Raji (cell line): ENCODE measurements around the gene C7orf25.

Experiments
- POLR2A ChIP-seq: IDR thresholded peaks from 2 replicates; pipeline ENCODE4 v1.6.1; 2011; ENCODE audit warnings: low read depth, low read length, control low read depth; ENCODE audit not compliant: insufficient read depth

C7orf25 gene

DNA sequence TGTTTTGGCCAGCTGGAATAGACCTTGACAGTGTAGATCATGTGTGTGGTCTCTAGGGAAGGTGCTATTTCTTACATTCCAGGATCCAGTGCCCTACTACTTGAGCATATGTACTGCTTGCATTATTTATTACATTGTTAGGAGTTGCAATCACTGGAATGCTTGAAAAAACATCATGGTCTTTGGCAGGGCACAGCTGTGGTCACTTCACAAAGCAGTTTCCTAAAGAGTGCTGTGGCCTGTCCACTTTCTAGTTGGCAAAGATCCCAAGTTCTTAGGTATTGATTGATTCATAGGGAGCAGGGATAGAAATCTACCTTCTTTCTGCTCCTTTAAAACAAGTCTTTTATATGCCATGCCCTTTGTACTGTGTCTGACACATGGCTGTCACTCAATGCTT is 4.6 kb downstream of the C7orf25 start:
- TF ChIP-seq POLR2A: no peak

DNA sequence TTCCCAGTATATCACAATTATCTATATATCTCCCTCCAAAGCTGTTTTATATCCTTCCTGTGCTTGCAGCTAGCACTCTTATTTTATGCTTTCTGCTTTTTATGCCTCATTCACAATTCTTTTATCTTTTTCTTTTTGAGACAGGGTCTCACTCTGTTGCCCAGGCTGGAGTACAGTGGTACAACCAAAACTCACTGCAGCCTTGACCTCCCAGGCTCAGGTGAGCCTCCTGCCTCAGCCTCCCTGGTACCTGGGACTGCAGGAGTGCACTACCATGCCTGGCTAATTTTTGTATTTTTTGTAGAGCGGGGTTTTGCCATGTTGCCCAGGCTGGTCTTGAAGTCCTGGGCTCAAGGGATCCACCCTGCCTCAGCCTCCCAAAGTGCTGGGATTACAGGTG is 5.7 kb downstream of the C7orf25 start:
- no peak for TF ChIP-seq POLR2A

DNA sequence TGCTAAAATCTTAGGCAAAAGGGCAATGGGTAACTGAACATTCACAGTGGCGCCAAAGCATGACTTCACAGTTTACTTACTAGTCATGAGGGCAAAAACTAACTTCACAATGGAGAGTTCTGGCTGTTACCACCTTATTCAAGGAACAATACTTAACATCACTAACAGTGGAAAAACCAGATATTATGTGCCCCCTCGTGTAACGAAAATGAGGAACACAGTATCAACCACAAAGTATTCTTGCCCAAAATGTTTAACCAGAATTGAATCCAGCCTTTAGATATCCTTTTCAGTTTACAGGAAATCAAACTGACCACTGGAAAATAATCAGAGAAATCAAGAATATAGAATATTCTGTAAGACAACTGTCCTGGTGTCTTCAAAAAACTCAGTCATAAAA is 9.5 kb downstream of the C7orf25 start:
- TF ChIP-seq POLR2A: no peak

DNA sequence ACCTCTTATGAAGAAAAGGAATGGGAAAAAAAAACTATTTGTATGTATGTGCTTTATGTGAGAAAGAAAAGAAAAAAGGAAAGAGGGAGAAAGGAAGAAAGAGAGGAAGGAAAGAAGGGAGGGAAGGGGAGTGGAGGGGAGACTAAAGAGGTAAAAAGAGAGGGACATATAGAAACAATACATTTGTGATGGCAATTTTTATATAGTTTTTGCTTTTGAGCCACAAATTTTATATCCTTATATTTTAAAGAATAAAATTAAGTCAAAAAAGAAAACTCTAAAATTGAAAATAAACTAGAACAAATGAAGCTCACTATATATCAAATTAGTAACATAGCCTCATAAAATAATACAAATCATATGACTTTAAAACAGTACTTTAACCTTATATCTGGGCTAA is 11.0 kb downstream of the C7orf25 start:
- TF ChIP-seq POLR2A: no peak

DNA sequence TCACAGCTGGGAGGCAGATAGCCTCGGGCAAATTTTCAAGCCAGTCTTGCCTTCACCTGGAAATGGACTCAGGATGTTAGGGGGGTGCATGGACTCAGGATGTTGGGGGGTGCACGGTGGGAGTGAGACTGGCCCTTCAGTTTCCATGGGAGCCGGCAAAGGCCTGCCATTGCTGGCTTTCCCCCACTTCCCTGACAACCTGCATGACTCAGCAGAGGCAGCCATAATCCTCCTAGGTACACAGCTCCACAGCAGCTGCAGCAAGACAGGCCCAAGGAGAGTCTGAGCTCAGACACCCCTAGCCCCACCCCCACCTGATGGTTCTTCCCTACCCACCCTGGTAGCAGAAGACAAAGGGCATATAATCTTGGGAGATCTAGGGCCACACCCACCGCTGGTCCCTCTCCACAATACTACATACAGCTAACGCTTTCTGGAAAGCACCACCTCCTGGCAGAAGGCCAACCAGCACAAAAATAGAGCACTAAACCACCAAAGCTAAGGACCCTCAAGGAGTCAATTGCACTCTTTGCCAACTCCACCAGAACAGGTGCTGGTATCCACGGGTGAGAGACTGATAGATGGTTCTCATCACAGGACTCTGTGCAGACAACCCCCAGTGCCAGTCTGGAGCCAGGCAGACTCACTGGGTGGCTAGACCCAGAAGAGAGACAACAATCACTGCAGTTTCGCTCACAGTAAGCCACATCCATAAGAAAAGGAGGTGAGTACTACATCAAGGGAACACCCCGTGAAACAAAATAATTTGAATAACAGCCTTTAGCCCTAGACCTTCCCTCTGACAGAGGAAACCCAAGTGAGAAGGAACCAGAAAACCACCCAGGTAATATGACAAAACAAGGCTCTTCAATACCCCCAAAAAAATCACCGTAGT is 18.3 kb downstream of the C7orf25 start:
- TF ChIP-seq POLR2A: no peak

DNA sequence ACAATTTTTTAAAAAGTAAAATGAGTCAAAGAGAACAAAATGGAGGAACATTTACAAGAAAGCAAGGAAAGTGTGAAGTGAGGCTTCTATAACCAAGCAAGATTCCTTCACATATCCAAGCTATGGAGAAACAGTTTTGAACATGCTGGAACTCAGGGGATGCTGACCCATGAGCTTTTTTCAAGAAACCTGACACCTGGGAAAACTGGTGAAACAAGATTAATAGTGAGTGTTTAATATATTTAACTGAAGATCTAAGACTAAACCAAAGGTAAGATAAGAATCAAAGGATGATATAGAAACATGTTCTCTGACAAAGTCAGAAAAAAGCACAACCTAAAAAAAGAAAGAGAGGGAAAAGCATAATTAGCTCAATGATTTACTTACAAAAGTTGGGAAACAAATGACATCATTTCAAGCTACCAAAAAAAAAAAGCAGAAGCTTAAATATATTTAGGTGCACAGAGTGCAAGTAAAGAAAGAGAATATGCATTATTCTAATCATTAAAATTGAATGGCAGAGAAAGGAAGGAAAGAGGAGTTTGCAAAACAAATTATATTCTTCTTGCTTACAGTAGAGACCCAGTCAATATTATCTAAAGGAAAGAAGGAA is 24.9 kb downstream of the C7orf25 start:
- TF ChIP-seq POLR2A: no peak

DNA sequence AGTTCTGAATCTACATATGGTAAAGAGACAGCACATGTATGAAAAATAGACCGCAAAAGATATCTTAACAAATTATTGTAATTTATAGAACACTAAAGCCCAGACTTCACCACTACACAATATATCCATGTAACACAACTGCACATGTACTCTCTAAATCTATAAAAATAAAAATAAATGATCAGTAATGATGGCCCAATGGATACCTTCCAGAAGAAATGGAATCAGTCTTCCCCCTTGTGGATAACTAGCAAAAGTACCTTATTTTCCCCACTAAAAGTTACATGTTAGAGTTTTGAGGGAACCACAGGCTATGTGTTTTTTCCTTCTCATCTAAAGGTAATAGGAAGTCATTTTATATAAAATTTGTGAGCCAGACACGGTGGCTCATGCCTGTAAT is 25.7 kb downstream of the C7orf25 start:
- no peak for TF ChIP-seq POLR2A

DNA sequence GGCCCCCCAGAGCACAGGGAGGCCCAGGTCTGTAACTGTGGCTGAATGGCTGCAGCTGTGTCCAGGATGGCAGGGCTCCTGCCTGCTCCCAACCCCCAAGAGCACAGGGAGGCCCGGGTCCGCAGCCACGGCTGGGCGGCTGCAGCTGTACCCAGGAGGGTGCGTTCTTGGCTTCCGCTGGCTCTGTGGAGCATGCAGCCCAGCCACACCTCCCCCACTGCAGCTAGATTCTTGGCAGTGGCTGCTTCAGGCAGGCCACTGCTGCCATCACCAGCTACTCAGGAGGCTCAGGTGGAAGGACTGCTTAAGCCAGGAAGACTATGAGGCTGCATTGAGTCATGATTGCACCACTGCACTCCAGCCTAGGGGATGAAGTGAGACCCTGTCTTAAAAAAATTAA is 27.9 kb downstream of the C7orf25 start:
- TF ChIP-seq POLR2A: no peak

DNA sequence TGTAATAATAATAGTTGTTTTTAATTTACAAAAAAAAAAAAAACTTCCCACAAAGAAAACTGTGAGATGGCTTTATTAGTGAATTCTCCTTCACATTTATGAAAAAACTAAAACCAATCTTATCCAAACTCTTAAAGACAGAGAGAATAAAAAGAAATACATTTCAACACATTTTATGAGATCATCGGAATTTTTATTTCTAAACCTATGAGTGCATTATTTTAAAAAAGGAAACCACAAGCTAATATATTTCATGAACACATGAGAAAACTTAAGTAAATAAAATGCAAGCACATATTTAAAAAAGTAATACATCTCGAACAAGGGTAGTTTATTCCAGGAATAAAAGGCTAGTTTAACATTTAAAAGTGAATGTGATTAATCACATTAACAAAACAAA is 31.5 kb downstream of the C7orf25 start:
- TF ChIP-seq POLR2A: no peak

DNA sequence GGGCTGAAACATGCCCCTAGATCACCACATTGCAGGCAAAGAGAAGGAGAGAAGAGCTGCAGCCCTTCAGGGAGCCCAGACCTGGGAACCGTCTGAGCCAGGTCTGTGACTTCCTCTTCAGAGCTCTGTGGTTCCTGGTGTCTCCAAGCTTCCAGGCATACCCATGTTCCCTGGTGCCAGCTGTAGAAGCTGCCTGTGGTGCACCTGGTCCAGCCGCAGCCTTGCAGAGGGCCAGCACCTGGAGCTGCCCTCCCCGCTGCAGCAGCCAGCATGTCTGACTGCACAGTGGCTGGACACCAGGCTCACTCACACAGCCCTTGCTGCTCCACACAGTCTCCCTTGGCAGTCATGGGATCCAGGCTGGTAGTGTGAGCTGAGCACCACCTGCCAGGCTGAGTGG is 33.6 kb downstream of the C7orf25 start:
- no peak for TF ChIP-seq POLR2A

DNA sequence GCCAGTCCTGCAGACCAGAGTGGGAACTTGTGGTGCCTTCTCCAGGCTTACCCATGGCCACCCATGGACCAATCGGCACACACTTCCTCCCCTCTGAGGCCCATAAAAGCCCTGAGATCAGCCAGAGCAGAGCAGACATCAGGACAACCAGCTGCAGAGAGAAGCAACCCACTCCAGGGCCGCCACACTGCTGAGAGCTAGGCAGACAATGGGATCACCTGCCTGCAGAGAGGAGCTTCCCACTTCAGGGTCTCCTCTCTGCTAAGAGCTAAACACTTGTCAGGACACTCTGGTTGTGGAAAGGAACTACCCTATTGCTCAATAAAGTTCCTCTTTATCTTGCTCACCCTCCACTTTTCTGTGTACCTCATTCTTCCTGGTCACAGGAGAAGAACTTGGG is 34.0 kb downstream of the C7orf25 start:
- no peak for TF ChIP-seq POLR2A

DNA sequence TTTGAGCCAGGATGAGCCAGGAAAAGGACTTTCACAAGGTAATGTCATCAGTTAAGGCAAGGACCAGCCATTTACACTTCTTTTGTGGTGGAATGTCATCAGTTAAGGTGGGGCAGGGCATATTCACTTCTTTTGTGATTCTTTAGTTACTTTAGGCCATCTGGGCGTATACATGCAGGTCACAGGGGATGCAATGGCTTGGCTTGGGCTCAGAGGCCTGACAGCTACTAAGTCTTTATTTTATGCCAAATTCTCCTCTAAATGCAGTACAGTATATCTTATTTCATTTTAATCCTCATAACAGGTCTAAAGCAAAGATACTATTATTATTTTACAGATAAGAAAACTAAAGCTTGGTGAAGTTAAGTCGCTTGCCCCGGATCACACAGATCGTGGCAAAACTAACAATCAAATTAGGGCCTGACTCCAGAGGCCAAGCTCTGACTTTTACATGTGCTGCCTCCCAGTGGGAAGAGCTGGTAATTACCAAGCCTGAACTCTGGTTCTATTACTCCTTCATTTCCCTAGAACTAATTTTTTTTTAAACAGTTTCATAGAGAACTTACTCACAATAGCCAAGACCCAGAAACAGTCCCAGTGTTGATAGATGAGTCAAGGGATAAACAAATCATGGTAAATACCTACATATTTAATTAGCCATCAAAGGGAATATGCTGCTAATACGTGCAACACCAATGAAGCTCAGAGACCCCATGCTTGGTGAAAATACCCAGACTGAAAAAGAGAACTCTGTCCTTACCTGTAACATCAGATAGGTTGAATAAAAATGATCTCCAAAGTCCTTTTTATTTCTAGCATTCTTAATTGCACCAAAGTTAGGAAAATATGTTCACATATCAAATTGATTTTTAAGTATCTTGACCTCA is 35.4 kb downstream of the C7orf25 start:
- TF ChIP-seq POLR2A: no peak

DNA sequence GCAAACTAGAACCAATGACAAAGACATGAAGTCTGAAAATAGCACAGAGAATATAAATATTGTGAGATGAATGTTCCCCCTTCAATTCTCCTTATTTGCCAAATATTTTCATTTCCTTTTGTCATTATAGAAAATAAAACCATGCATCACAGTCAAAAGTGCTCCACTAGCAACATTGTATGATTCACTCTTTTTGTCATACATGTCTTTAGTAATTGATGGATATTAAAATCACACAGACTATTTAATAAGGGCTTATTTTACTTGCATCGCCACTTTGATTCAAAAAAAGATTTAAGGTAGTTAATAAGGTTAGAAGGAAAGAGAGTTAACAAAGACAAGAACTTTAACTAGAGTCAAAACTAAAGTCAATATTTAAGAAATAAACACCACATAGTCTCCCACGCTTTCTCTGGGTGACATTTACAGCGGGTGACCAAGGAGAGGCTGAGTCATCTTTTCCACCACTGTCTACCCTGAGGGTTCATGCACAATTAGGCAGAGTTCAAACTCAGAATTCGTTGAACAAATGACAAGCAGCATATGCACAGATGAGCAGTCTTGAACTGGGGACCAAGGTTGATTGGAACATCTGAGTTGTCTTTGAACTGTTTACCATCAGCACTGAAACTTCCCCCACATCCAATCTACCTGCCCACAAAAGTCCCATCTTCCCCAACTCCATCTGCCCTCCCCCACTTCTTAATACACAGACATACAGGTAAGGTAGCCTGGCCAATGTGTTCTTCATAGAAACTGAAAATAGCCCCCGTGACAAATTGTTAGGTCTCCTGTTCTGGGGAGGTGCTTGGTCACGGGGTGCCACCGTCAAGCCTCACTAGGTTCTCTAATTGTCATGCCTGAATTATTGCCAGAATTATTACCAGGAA is 42.5 kb downstream of the C7orf25 start:
- no peak for TF ChIP-seq POLR2A

DNA sequence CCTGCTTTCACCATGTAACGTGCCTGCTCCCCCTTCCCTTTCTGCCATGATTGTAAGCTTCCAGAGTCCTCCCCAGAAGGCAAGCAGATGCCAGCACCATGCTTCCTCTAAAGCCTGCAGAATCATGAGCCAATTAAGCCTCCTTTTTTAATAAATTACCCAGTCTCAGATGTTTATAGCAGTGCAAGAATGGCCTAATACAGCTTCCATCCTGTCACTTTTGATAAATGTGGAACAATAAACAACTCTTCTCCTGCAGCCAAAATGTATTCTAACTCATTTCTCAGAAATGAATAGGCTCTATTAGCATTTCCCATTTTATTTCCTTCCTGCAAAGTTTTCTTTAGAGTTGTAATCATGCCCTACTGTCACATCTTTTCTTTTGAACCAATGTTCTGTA is 43.4 kb downstream of the C7orf25 start:
- no peak for TF ChIP-seq POLR2A
